ENCODE measurements around the gene IGF2BP1. TPM values are rescaled to one million over a fixed set of nuclear protein-coding genes. Genes with fewer than 3 reads are reported as not detected.

The IGF2BP1 gene
- polyA plus RNA-seq (2013, experiment 1 of 2; ENCODE audit: insufficient read length) = 24.1 TPM
- 23.3 TPM for polyA plus RNA-seq (2013, experiment 2 of 2; ENCODE audit: insufficient read length)

DNA sequence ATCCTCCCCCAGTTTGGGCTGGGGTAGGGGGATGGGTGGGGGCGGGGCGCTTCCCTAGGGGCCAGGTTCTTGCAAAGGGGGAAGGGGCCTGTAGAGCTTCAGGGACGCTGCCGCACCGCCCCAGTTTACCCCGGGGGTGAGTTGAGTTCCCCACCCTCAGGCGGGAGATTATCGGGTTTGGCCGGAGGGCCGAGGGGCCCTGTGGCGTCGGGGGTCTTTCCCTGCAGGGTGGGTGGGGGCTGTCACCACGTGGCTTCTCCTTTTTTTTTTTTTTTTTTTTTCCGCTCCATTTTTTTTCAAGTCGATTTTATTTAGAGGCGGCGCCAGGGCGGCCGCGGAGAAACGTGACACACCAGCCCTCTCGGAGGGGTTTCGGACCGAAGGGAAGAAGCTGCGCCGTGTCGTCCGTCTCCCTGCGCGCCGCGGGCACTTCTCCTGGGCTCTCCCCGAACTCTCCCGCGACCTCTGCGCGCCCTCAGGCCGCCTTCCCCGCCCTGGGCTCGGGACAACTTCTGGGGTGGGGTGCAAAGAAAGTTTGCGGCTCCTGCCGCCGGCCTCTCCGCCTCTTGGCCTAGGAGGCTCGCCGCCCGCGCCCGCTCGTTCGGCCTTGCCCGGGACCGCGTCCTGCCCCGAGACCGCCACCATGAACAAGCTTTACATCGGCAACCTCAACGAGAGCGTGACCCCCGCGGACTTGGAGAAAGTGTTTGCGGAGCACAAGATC, at the start of gene IGF2BP1:
Gene IGF2BP1, plus strand, starts transcription at position 283 of the 724 bp plus-strand sequence. Its CDS starts 361 bp downstream, at position 644.
- peak; percentile 81 for DNase-seq

DNA sequence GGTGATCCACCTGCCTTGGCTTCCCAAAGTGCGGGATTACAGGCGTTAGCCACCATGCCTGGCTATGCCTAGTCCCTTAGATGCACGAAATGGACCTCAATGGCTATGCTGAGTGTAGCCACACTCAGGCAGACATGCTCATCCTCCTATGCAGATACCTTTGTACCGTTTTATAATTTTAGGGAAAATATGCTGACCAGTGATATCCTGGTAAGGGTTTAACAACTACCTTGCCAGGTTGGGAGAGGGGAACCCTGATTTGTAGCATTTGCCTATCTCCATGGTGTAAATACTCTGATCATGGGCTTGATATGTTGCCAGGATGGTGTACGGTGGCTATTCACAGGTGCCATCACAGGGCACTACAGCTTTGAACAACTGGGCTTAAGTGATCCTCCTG, 45.6 kb upstream of the IGF2BP1 start:
- DNase-seq = no peak

DNA sequence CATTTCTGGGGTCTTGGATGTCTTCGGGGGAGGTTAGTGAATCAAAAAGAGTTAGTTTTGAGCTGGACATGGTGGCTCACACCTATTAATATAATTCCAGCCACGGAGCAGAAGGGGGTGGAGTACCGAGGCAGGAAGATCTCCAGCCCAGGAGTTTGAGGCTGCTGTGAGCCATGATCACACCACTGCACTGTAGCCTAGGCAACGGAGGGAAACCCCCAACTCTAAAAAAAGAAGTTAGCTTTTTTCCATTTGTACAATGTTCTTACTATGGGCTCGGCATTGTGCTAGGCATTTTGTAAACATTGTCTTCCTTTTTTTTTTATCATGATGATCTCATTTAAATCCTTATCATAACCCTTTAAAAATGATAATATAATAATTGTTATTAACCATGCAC, 44.3 kb upstream of the IGF2BP1 start:
- DNase-seq = no peak

DNA sequence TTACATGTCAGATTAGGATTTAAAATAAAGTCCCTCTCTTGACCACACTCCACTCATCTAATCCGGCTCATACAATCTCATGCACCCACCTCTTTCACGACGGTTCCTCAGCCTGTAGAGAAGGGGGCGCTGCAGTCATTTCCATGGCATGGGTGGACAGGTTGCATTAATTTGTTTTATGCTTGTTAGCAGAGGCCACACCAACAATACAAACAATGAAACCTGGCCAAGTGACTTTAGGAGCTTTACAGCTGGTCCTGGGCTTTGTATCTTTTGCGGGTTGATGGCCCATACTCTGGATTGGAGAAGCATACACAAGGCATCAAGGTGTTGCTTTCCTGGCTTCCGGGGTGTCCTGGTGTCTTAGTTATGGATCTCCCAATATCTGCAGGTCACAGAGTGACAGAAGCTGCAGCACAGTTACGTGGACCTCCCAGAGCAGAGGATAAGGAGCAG, 42.9 kb upstream of the IGF2BP1 start:
- DNase-seq = peak; percentile 59

DNA sequence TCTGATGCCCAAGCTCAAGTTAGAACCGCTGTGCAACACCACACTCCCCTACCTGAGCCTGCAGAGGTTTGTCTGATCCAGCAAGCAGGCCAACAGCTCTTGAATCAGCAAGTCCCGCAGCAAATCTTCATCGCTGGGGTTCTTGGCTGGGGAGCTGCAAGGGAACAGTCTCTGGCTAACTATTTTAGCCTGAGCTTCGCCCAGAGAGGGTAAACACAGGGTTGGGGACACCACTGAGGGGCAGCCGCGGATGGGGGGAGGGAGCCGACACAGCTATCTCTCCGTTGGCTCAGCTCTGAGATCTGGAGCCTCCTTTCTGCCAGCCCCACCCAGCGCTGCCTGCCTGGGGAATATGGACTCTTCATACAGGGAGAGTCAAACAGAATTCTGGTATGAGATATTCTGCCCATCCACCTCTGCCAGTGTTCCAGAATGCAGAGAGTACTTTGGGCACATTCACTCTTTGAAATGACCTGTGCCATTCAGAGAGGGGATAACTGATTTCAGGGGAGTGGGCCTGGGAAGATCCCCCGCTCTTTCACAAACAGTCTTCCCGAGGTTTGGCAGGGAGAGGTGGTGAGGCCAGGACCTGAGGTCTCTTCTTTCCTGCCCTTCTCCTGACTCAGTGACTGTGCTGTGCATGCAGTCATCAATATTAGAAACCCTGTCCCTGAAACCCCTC, 36.2 kb upstream of the IGF2BP1 start:
- DNase-seq = no peak

DNA sequence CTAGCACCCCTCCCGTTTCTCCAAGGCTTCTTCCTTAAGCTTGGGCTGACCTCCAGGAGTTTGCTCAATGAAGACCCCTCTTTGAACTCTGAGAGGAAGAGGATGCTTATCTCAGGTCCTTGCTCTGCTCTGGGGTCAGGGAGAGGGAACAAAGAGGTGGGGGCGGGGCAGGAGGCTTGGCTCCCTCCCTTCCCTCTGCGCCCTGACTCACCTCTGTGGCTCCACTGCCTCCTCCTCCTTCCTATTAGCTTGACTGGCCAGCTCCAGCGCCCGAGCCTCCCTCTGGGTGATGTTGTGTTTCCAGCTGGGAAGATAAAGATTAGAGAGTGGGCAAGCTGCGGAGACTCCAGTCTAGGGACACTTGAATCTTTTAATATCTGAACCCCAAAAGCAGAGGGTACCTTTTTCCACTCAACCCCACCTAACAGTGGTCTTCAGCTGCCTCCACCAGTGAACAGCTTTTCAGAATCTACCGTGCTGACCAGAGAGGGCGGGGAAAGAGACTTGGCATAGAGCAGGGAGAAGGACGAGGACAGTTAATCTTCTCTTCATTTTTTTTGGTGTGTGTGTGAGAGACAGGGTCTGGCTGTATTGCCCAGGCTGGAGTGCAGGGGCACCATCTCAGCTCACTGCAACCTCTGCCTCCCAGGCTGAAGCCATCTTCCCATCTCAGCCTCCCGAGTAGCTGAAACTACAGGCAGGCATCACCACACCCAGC, 35.5 kb upstream of the IGF2BP1 start:
- DNase-seq = peak; percentile 47

DNA sequence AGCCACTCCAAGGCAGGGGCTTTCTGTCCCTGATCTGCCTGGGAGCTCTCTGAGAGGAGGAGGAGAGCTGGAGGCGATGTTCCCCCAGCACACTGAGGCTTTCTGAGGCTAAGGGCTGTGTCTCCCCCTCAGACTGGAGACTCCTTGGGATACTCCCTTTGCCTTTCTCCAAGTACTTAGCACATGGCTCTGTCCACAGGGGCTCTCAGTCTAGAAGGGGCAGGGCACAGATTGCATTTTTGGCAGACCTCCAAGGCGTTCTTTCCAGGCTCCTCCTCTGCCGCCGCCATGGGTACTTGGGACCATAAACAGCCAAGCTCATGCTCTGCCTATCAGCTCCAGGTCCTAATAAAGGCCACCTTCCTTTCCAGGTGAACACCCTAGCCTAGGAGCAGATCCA, 27.0 kb upstream of the IGF2BP1 start:
- peak; percentile 59 for DNase-seq

DNA sequence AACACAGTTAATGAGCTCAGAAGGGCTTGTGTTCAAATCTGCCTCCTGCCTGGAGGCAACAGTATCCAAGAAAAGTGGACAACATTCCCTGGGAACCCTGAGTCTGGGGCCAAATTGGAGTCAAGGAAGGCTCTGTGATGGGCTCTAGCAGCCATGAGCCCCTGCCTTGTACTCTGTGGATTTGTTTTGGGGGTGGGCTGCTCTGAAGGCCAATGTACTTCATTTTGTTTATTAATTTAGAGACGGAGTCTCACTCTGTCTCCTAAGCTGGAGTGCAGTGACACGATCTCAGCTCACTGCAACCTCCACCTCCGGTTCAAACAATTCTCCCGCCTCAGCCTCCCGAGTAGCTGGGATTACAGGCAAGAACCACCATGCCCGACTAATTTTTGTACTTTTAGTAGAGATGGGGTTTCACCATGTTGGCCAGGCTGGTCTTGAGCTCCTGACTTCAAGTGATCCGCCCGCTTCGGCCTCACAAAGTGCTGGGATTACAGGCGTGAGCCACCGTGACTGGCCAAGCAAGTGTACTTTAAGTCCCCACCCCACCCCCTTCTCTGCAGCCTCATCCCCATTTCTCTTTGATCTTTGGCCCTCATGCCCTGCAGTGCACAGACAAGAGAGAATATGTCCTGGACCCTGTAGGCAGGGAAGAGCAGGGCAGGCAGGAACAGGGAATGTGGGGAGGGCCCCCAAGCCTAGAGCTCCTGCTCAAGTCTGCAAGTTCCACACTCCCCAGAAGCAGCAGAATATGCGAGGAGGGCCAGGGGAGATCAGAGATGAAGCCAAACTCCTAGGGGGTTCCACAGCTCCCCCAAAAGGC, 26.1 kb upstream of the IGF2BP1 start:
- DNase-seq = no peak

DNA sequence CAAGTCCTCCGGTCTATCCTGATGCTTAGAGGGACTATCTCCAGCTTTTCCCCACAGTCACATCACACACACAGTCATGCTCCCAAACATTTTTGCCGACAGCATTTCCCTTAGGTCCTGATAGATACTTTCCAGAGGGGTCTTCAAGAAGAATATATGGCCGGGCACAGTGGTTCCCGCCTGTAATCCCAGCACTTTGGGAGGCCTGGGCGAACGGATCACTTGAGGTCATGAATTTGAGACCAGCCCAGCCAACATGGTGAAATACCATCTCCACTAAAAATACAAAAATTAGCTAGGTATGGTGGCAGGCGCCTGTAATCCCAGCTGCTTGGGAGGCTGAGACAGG, 24.5 kb upstream of the IGF2BP1 start:
- no peak for DNase-seq

DNA sequence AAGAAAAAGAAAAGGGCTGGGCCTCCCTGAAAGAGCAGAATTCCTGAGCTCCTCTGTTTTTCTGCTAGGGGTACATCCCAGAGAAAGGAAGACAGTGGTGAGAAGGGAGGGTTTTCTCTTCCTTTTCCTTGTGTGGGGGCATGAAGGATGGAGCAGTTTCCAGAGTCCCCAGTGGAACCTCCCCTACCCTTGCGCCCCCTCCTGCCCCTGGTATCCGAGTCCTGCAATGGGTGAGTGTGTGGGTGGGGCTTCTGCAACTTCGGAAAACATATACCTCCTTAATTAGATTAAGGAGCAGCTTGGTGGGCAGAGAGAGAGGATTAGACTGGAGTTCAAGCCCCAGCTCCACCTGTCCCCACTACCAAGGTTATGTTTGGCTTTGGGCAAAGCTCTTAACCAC, 23.4 kb upstream of the IGF2BP1 start:
- no peak for DNase-seq

DNA sequence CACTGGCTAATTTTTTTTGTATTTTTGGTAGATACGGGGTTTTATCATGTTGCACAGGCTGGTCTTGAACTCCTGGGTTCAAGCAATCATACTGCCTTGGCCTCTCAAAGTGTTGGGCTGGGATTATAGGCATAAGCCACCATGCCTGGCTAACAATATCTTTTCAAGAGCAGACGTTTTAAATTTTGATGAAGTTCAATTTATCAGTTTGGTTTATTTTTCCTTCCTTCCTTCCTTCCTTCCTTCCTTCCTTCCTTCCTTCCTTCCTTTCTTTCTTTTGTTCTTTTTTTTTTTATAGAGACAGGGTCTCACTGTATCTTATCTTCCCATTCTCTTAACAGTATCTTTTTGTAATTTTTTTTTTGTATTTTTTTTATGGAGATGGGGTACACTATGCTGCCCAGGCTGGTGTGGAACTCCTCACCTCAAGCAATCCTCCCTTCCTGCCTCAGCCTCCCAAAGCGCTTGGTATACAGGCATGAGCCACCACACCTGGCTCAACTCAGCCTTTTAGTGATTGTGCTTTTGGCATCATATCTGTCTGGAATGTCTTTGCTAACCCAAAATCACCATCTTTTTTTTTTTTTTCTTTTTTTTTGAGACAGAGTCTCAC, 15.2 kb upstream of the IGF2BP1 start:
- no peak for DNase-seq

DNA sequence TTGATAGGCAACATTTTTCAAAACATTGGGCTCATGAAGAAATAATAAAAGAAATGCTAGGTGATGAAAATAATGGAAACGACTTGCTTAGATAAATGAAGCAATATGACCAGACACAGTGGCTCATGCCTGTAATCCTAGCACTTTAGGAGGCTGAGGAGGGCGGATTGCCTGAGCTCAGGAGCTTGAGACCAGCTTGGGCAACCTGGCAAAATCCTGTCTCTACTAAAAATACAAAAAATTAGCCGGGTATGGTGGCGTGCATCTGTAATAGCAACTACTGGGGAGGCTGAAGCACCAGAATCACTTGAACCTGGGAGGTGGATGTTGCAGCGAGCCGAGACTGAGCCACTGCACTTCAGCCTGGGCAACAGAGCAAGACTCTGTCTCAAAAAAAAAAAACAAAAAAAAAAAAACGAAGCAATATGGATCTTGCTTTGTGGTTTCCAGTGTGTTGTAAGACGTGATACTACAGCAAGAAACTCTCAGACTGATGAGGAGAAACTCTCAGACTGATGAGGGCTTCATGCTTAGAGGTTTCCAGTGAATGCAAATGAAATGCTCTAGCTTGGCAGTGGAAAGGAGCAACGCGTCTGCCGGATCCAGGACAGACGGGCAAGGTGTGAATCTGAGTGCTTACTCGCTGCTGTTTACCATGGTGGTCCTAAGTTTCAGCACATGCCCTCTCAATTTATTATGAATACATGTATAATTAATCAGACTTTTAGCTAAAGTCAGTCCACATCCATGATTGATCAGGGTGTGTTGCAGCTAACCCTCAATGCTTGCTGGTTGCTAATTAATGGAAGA, 11.5 kb upstream of the IGF2BP1 start:
- no peak for DNase-seq

DNA sequence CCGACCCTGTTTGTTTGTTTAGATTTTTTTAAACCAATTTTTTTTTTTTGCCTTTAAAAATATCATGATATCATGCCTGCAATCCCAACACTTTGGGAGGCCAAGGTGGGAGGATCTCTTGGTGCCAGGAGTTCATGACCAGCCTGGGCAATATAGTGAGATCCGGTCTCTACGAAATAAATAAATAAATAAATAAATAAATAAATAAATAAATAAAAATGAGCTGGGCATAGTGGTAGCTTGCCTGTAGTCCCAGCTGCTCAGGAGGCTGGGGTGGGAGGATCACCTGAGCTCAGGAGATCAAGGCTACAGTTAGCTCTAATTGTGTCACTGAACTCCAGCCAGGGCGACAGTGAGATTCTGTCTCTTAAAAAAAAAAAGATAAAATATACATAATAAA, 8.1 kb upstream of the IGF2BP1 start:
- no peak for DNase-seq

DNA sequence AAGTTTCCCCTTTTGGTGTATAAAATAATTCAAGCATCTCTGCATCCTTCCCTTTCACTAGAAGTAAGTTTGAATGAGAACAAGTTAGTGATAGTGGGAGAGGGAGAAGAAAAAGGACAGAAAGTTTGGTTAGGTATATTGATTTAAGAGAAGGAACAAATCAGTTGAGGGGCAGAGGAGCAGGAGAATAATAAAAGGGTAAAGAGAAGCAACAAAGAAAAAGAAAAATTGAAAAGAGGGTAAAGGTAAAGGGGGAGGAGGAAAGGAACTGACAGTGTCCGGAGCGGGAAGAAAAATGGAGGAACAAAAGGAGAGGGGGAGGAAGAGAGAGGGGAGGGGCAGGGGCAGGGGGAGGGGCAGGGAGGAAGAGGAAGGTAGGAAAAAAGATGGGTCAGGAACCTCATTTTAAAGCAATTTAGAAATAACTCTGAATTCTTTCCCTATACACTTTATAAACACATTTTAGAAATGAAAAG, 6.3 kb upstream of the IGF2BP1 start:
- no peak for DNase-seq

DNA sequence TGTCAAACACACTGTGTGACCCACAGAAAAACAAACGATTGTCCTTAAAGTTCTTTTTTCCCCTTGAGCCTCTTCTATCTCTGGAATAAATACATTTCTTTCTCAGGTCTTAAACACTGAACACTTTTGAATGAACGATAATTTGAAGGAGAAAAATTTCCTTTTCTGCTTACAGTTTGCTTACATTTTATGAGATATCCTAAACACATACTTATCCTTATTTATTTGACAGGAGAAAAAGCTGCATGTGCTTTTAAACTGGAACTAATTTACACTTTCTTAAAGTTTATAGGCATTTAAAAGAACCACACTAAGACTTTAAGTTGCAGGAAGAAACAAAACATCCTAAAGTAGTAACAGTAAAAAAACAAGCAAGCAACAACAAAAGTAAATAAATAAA, 4.7 kb upstream of the IGF2BP1 start:
- DNase-seq = no peak

DNA sequence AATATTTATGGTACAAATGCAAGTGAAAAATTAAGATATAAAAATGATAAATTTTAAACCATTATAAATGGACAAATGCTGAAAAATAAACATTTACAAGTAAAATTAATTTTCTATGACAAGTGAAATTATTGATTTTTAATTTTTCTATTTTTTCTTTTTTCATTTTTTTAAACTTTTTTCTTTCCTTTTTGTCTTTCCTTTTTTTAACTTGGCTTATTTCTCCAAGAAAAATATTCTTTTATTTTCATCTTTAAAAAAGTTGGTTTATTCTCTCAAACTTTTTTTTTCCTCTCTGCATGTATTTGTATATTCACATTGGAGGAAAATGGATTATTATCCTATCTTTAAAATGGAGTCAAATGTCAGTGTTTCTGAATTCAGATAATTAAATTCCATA, 3.9 kb upstream of the IGF2BP1 start:
- DNase-seq = no peak

DNA sequence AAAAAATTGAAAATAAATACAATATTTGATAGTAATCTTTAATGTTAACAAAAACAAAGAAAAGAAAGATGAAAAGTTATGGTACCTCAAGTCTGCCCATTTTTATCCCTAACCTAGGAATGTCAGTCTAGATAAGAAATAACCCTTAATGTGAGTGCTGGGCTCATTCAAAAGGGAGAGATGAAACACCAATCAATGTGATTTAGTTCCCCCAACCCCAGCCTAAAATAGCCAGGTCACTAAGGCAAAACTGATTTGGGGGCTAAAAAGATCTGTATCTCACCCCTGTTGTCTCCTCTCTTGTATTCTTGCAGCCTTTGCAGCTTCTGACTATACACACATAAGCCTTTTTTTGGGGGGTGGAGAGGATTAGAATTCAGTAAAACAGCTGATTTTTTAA, 3.2 kb upstream of the IGF2BP1 start:
- no peak for DNase-seq

DNA sequence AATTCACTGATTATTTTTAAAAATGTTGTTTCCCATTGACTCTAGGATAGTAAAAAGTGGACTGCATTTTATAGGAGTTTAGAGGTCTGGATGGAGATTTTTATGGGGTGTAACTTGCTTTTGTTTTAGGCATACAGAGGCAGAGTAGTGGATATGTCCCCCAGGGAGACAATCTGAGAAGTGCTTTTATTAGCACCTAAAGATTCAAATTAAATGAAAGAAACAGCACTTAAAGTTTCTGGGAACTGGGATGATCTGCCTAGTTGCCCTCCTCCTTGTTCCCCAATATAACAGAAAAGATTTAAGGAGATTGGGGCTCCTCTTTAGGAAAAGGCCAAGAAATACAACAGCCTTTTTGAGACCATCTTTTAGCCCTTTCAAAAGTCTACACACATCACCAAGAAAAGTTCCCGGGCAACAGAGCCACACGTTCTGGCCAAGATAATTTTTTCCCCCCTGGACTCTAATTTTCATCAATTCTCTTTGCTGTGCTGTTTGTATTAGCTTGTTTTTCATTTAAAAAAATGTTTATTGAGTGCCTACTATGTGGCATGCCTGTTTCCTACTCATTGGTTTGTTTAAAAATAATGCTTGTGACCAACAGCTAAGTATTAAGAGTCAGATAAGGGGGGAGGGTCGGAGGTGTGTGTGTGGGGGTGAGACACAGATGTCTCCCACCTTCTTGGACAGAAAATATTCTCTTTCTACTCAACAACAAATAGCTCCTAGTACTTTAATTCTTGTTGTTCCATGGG, 2.5 kb upstream of the IGF2BP1 start:
- DNase-seq = no peak

DNA sequence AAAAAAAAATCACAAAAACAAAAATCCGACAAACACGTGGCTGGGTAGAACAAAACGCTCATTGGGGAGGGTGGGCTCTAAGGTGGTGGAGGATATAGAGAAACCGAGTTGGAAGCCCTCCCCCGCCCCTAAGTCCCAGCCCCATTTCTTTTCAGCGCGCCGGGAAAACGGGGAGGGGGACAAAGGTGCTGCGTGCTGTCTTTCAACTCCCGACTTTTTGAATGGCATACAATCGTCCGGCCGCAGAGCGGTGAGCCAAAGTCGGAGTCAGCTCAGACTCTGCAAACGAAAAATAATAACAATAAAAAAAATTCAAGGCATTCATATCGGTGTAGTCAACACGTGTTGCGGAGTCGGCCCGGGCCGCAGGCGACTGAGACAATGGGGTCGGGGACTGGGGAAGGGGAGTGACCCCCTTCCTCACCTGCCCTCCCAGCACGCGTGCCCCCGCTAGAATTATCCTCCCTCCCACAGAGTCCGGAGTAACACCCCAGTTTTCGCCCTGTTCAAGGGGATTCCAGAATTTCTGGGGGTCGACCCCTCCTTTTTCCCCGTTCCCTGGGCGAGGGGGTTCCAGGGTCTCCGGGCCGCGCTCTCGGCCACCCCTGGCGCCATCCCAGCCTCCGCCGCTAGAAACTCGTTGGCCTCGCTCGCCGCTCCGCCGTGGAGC, 1.7 kb upstream of the IGF2BP1 start:
- DNase-seq = no peak

Data from fibroblast of skin of scalp (primary cell).